Smooth muscle cell of trachea (primary cell): ENCODE data around the gene GDPD4. TPM values are rescaled to one million over a fixed set of nuclear protein-coding genes. Genes with fewer than 3 reads are reported as not detected.

Experiments
- total RNA-seq: library from RNA; depleted of rRNA; stranded (reverse); fragments of >200 nt; gene quantifications from 2 replicates; pipeline ENCODE4 v1.2.1, GENCODE V29; 2014

Gene GDPD4
- 0.17 TPM in 1 of 2 replicates, not detected in the other for total RNA-seq

GRCh38 chr11:77301510-77301909 is at the start of gene GDPD4:
GDPD4 (minus strand) TSS chr11:77301686; CDS start chr11:77285137, 16,549 bp downstream.

Other genes starting within 250 kb of the GDPD4 start
- 34.5 and 52.6 TPM in 2 replicates for gene CAPN5, start 234.7 kb downstream of the GDPD4 start, total RNA-seq
- 0.29 and 1.3 TPM in 2 replicates for gene OMP, start 198.8 kb downstream of the GDPD4 start, total RNA-seq
- gene MYO7A, start 173.4 kb downstream of the GDPD4 start, total RNA-seq: 0.15 and 0.17 TPM in 2 replicates
- gene PAK1, start 172.4 kb upstream of the GDPD4 start, total RNA-seq: 54.4 and 56.6 TPM in 2 replicates